NCI-H2107 (cell line): ENCODE data around the gene CLK1.
A peak's percentile ranks its signal among the peaks of the same experiment; 100 is the strongest.
"Not testable (repeated sequence)": the region's sequence is repeated elsewhere in the genome, so short reads cannot be mapped to it uniquely, and the experiment has no call there.

ENCODE experiments used
- DNase-seq: peaks from one replicate; lab custom pipeline; 2025; lab: John Stamatoyannopoulos, UW

The CLK1 gene

GRCh38 chr2:200864176-200865034, at the start of gene CLK1:
Gene CLK1 (minus strand): TSS chr2:200864658. CDS start chr2:200861862, 2,796 bp downstream.
- peak; percentile 87 for DNase-seq

DNA sequence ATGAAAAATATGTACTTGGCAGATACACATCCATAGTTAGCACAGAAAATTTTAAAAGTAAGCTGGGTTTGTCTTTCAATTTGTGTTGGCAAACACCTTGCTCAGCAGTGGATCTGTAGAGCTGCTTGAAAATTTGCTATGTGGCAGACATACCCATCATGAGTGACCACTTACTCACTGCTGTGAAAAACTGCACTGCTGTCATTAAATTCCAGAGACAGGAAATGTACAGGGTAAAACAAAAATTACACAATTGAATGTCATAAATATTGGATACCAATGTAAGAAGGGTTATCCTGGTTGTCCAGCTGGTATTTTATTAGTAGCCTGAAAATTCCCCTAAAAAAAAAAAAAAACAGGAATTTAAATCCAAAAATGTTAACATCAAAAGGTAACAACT, 49.2 kb upstream of the CLK1 start:
- no peak for DNase-seq

DNA sequence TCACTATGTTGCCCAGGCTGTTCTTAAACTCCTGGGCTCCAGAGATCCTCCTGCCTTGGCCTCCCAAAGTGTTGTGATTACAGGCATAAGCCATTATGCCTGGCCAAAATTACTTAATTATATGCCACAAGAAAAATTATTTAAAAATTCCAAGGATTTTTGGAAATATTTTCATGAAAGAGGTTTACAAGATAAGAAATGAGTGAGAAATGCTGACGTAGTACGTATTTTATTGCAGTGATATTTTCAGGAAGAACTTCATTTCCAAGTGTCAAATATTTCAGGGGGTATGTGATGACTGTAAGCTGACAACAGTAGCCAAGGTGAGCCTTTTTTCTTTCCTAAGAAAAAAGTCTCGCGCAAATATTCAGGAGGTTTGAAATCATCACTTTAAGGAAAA, 45.5 kb upstream of the CLK1 start:
- DNase-seq: no peak

- DNase-seq: no peak
Measured at GRCh38 chr2:200905618-200906296, 41.3 kb upstream of the CLK1 start.

DNA sequence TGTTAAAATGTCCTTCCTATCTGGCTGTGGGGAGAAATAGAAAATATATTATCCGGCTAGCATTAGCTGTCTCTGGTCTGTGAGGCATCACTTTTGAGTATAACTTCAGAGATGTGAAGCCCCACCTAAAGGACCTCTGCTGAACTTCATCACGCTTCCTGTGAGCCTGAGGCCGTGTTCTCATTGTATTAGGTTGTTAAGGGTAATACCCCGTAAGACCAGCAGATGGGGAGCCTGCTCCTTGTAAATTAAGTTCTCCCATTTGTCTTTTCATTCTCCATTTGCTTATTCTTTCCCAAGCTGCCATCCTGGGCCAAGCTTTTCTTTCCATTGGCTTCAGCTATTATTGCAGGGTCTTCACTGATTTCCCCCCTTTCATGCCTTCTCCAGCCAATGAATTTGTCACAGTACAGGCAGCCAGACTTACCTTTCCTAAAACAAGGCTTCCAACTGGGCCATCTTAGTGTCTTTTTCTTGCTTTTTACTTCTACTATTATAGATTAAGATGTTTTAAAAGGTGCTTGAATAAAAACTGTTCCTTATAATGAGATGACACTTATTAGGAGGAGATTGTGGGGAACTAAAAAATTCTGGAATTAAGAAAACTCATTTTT, 37.1 kb upstream of the CLK1 start:
- peak; percentile 49 for DNase-seq

DNA sequence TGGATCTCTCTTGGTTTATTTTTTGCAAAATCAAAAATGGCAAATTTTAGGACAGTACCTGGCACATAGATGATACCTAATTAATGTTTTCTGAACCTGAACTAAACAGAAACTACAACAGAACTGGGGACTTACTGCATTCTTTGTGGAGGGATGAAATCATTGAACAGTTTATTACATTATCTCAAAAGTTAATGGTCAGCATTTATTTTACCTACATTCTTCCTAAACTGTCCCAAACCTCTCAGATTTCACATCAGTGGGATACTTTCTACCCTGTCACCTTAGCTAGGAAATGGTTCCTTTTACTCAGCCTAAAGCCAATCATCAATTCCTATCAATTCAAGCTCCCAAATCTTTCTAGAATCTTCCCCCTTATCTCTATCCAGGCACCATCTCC, 35.0 kb upstream of the CLK1 start:
- DNase-seq: no peak

GRCh38 chr2:200888704-200889625, 24.5 kb upstream of the CLK1 start, which contains the start of the genes NIF3L1 and PPIL3:
Gene NIF3L1 (plus strand): TSS chr2:200889371. CDS start chr2:200891944, 2,573 bp downstream.
Gene PPIL3 (minus strand): TSS chr2:200889077. CDS start chr2:200887615, 1,462 bp downstream.
- peak; percentile 96 for DNase-seq

DNA sequence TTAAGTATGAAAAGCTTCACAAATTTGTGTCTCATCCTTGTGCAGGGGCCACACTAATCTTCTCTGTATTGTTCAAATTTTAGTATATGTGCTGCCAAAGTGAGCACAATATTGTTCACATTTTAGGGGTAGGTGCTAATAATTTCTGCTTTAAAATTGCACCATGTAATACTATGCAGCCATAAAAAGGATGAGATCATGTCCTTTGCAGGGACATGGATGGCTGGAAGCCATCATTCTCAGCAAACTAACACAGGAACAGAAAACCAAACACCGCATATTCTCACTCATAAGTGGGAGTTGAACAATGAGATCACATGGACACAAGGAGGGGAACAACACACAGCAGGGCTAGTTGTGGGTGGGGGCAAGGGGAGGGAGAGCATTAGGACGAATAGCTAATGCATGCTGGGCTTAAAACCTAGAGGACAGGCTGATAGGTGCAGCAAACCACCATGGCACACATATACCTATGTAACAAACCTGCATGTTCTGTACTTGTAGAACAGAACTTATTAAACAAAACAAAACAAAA, 17.3 kb upstream of the CLK1 start:
- DNase-seq: not testable (repeated sequence)

GRCh38 chr2:200878289-200878880, 13.9 kb upstream of the CLK1 start:
- no peak for DNase-seq

DNA sequence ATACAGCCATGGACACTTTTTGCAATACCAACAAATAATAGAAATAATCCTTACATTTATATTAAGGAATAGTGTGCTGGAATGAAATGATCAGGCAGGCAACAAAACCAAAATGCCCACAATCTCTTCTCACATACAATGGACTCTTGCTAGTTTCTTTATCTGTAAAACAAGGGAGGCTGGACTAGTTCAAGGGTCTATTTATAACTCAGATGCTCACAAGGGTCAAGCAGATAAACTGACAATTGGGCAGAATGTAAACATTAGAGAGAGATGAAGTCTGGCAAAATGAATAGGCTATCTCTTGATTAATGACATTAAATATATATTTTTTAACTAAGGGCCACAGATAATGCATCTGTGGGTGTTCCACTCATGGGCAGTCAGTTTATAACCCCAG, 13.0 kb upstream of the CLK1 start:
- DNase-seq: no peak

DNA sequence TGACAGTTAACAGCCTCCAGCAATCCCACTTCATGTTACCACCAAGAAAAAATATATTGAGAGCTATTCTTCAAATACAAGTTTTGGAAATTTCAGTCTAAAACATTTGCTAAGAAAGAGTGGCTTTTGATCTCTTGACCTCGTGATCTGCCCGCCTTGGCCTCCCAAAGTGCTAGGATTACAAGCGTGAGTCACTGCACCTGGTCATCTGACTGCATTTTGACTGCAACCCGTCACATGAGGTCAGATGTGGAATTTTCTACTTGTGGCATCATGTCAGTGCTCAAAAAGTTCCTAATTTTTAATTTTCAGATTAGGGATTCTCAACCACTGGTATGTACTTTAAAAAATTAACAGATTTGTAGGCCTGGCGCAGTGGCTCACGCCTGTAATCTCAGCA, 9.1 kb upstream of the CLK1 start:
- no peak for DNase-seq

GRCh38 chr2:200871151-200871550, 6.7 kb upstream of the CLK1 start:
- DNase-seq: no peak

GRCh38 chr2:200869014-200869413, 4.6 kb upstream of the CLK1 start:
- DNase-seq: no peak

DNA sequence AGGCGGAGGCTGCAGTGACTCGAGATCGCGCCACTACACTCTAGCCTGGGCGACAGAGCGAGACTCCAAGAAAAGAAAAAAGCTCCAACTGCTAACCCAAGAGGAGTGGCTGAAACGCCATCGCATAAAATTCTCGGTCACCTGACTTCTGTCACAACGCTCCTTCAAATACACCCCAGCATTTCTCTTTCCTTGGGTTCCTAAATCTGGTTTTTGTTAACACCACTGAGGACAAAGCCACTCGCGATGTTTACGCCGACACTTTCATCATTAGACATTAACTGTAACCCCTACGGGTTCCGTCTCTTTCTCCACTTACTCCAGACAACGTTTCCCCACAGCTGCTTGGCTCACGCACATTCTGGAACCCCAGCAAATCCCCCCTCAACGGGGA, 679 bp downstream of the CLK1 start:
- DNase-seq: no peak

DNA sequence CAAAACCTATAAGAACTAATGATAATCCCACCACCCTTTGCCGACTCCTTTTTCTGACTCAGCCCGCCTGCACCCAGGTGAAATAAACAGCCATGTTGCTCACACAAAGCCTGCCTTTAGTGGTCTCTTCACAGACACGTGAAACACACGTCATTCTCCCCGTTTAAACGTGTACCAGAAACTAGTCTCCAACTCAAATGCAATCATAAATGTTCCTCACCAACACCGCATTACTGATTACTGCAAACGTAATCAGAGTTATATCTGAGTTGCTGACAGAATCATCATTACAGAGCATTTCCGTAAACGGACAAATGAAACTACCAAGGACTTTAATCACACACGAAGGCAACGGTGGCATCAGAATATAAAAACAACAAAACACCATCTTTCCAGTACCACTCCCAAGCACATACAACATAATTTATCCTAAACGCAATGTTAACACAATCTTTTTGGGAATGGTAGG, 1.9 kb downstream of the CLK1 start:
- peak; percentile 11 for DNase-seq

GRCh38 chr2:200861617-200862155, 2.8 kb downstream of the CLK1 start:
- DNase-seq: no peak

- no peak for DNase-seq
Measured at GRCh38 chr2:200860092-200860795, 4.2 kb downstream of the CLK1 start.

GRCh38 chr2:200856806-200857205, 7.7 kb downstream of the CLK1 start:
- no peak for DNase-seq

- no peak for DNase-seq
Measured at GRCh38 chr2:200852605-200853004, 11.9 kb downstream of the CLK1 start.
